HEK293T (cell line): ENCODE measurements around the gene MTA2.

Experiments
- ARNT ChIP-seq: fragments of 450-650 bp; IDR thresholded peaks from 2 replicates; pipeline ENCODE4 v1.6.1; 2017; ENCODE audit warnings: mild to moderate bottlenecking
- CTBP1 ChIP-seq: fragments of 450-650 bp; IDR thresholded peaks from 2 replicates; pipeline ENCODE4 v1.6.1; 2016; ENCODE audit warnings: borderline replicate concordance
- FOXA1 ChIP-seq: fragments of 450-650 bp; IDR thresholded peaks from 2 replicates; pipeline ENCODE4 v1.6.1; 2016; ENCODE audit warnings: mild to moderate bottlenecking
- FOXM1 ChIP-seq: fragments of 450-650 bp; IDR thresholded peaks from 2 replicates; pipeline ENCODE4 v1.6.1; 2017; ENCODE audit warnings: mild to moderate bottlenecking, borderline replicate concordance
- HDGF ChIP-seq: fragments of 450-650 bp; IDR thresholded peaks from 2 replicates; pipeline ENCODE4 v1.6.1; 2017; ENCODE audit warnings: antibody characterized with exemption, borderline replicate concordance
- LEF1 ChIP-seq: fragments of 450-650 bp; IDR thresholded peaks from 2 replicates; pipeline ENCODE4 v1.6.1; 2017; ENCODE audit warnings: mild to moderate bottlenecking, borderline replicate concordance
- NFRKB ChIP-seq: fragments of 450-650 bp; IDR thresholded peaks from 2 replicates; pipeline ENCODE4 v1.6.1; 2016; ENCODE audit warnings: mild to moderate bottlenecking, moderate library complexity
- SP1 ChIP-seq: fragments of 450-650 bp; IDR thresholded peaks from 2 replicates; pipeline ENCODE4 v1.6.1; 2017
- SUZ12 ChIP-seq: fragments of 450-650 bp; IDR thresholded peaks from 2 replicates; pipeline ENCODE4 v1.6.1; 2016; ENCODE audit warnings: mild to moderate bottlenecking
- TARDBP ChIP-seq: fragments of 450-650 bp; IDR thresholded peaks from 2 replicates; pipeline ENCODE4 v1.6.1; 2016
- ZNF384 ChIP-seq: fragments of 450-650 bp; IDR thresholded peaks from 2 replicates; pipeline ENCODE4 v1.6.1; 2016

- peak; percentile 70 for TF ChIP-seq ZNF384
- no peak for TF ChIP-seq LEF1
- TF ChIP-seq FOXA1, result no peak
- no peak for TF ChIP-seq TARDBP
- TF ChIP-seq SUZ12, result no peak
- TF ChIP-seq SP1, result no peak
- TF ChIP-seq FOXM1, result no peak
- no peak for TF ChIP-seq NFRKB
- TF ChIP-seq CTBP1, result no peak
- no peak for TF ChIP-seq HDGF
- TF ChIP-seq ARNT, result no peak
Observed at GRCh38 chr11:62644220-62644619, 42.6 kb upstream of the MTA2 start.
